Colonic mucosa (tissue), 4 donors: ENCODE data around the gene IFNL3. TPM values are rescaled to one million over a fixed set of nuclear protein-coding genes. Genes with fewer than 3 reads are reported as not detected.

Experiments
- DNase-seq: peaks from one replicate; pipeline ENCODE4 v3.0.0-alpha.2; 2020
- H3K27ac ChIP-seq: fragments of 200-600 bp; one replicate; pipeline ENCODE4 v1.8.0; 2021
- H3K27me3 ChIP-seq: fragments of 200-600 bp; one replicate; pipeline ENCODE4 v1.8.0; 2021
- H3K36me3 ChIP-seq: fragments of 200-600 bp; one replicate; pipeline ENCODE4 v1.8.0; 2021
- H3K4me1 ChIP-seq: fragments of 200-600 bp; one replicate; pipeline ENCODE4 v1.8.0; 2021; ENCODE audit warnings: mild to moderate bottlenecking
- H3K4me3 ChIP-seq: fragments of 200-600 bp; one replicate; pipeline ENCODE4 v1.8.0; 2021
- H3K9ac ChIP-seq, 2 donors: one replicate each; pipeline ENCODE4 v1.7.0; 2013; ENCODE audit warnings: control low read depth in 2 of 2, low read depth in 2 of 2, low read length in 2 of 2
- H3K9me3 ChIP-seq: fragments of 200-600 bp; one replicate; pipeline ENCODE4 v1.8.0; 2021
- intact Hi-C: fragments of 100-400 bp; cut with DNase I; formaldehyde crosslinking; loops from one replicate; pipeline ENCODE4 v1.14.1; 2022
- total RNA-seq, 2 donors: library from RNA; stranded (reverse); fragmentation: NEBNext Ultra II Directional in 1 of 2; extraction: Animal tissue kit (Norgen Biotek cat#: 25700) in 1 of 2; gene quantifications; one replicate each; pipeline ENCODE4 v1.2.1, GENCODE V29; 2021
- TF ChIP-seq, protein P1 (sequence below): fragments of 200-600 bp; IDR thresholded peaks from one replicate; pipeline ENCODE4 v1.8.0; 2022; ENCODE audit warnings: antibody characterized with exemption, mild to moderate bottlenecking
- donor health status: healthy.
- donor health status: DM: no; HTN: no; CAD: no.
- donor health status: DM: no; HTN: no; CAD: no.

The IFNL3 gene
- total RNA-seq, 2 donors from 2014 or later = not detected

DNA sequence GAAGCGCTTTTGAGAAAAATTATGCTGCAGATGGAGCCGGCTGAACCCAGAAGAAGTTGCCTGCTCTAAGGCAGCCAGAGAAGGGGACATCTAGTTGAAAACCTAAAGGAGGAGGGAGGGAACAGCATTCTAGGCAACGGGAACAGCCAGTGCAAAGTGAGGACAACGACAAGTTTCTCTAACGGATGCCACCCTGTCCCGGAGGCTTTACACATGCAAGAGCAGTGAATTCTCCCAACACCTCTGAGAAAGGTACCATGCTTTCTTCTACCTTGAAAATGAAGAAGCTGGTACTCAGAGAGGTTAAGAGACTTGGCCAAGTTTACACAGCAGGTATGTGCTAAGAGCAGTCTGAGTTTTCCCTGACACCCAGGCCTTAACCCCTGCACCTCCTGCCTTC, 5.9 kb downstream of the IFNL3 start:
- Histone ChIP-seq H3K9me3 (no peaks in the 10 kb centered on the region), H3K36me3 (no peaks in the 10 kb centered on the region), H3K4me3 (no peak overlapping the region), H3K9ac (no peak overlapping the region), H3K27me3 (no peaks in the 10 kb centered on the region), H3K4me1 (no peaks in the 10 kb centered on the region), H3K27ac (no peak overlapping the region)
- TF ChIP-seq, protein P1, sequence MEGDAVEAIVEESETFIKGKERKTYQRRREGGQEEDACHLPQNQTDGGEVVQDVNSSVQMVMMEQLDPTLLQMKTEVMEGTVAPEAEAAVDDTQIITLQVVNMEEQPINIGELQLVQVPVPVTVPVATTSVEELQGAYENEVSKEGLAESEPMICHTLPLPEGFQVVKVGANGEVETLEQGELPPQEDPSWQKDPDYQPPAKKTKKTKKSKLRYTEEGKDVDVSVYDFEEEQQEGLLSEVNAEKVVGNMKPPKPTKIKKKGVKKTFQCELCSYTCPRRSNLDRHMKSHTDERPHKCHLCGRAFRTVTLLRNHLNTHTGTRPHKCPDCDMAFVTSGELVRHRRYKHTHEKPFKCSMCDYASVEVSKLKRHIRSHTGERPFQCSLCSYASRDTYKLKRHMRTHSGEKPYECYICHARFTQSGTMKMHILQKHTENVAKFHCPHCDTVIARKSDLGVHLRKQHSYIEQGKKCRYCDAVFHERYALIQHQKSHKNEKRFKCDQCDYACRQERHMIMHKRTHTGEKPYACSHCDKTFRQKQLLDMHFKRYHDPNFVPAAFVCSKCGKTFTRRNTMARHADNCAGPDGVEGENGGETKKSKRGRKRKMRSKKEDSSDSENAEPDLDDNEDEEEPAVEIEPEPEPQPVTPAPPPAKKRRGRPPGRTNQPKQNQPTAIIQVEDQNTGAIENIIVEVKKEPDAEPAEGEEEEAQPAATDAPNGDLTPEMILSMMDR = no peak
- no peak for DNase-seq
- intact Hi-C loops = no loop called here

DNA sequence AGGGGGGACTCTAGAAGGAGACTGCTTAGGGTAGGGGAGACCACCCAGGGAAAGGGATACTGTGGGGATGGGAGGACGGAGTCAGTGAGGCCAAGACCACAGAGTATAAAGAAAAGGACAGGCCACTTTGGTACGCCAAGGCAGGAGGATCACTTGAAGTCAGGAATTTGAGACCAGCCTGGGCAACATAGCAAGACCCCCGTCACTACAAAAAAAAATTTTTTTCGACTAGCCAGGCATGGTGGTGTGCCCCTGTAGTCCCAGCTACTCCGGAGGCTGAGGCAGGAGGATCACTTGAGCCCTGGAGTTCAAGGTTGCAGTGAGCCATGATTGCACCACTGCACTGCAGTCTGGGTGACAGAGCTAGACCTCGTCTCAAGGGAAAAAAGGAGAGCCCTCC, 6.6 kb downstream of the IFNL3 start:
- Histone ChIP-seq H3K36me3 (no peaks in the 10 kb centered on the region), H3K27ac (no peak overlapping the region), H3K4me1 (no peaks in the 10 kb centered on the region), H3K27me3 (no peaks in the 10 kb centered on the region), H3K9ac (no peak overlapping the region), H3K4me3 (no peak overlapping the region), H3K9me3 (no peaks in the 10 kb centered on the region)
- no peak for DNase-seq
- TF ChIP-seq, protein P1 = no peak
- intact Hi-C loops = no loop called here

DNA sequence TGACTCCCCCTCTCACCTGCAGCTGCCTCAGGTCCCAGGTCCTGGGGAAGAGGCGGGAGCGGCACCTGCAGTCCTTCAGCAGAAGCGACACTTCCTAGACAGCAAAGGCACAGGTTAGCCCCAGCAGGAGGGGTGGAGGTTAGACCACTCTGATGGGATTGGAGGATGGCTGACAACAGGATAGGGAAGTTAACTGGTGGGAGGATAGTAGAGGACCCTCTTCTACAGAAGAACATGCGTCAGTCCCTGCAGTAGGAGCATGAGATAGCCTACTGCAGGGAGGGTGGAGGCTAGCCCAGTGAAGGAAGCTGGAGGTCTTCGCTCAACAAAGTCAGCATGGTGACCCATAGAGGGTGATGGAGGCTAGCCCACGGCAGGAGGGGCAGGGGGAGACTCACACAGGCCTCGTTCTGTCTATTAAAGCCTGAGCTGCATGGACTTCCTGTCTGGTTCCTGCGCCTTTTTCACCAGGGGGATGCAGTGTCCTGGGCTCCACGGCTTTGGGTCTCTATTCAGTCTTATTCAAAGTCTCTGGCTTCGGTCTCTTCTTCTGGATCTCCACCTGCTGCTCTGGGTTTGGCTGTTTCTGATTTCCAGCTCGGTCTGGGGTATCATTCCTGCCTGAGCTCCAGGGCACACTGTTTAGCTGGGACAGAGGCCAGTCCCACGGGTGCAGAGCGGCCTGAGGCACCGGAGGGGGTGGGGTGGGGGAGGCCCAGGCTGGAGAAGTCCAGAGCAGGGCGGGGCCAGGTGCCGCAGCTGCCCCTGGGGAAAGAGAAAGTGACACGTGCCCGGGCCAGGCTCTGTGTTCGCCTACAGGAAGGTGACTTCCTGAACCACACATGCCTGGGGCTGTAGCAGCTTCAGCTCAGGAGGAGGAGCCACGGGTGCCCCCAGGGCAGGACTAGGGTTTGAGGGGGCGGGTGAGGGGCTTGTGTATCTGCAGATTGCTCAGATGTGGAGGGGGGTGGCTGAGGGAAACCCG, 7.3 kb downstream of the IFNL3 start:
- intact Hi-C loops = no loop called here
- Histone ChIP-seq H3K4me1 (no peaks in the 10 kb centered on the region), H3K36me3 (no peaks in the 10 kb centered on the region), H3K4me3 (no peak overlapping the region), H3K27me3 (no peaks in the 10 kb centered on the region), H3K9me3 (no peaks in the 10 kb centered on the region), H3K9ac (no peak overlapping the region), H3K27ac (no peak overlapping the region)
- TF ChIP-seq, protein P1 = no peak
- DNase-seq = peak; percentile 61

DNA sequence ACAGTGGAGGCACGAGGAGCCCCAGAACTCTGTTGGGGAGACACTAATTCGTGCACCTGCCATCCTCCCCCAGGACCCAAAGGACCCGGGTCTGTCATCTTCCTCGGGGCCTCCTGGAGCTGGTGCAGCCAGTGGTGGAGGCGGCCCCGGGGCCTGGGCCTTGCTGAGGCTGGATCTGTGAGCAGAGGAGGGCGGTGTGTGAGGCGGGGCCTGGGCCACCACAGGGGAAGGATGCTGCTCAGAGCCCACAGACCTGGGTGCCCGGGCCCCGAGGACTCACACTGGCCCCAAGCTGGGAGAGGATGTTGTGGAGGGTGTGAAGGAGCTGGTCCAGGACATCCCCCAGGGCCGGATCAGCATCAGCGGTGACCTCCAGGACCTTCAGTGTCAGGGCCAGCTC, 8.3 kb downstream of the IFNL3 start:
- no peak overlapping the region for H3K27ac ChIP-seq
- intact Hi-C loops = no loop called here

DNA sequence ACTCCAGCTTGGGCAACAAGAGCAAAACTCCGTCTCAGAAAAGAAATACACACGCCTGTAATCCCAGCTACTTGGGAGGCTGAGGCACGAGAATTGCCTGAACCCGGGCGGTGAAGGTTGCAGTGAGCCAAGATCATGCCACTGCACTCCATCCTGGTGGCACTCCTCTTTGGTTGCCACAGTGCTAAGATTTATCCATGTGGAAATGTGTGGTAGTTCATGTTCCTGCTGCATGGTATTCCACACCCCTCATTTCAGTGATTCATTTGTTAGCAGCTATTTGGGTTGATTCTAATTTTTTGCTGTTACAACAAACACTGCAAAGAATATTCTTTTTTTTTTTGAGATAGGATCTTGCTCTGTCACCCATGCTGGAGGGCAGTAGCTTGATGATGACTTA, 12.1 kb downstream of the IFNL3 start:
- no peak overlapping the region for H3K9ac ChIP-seq
- no peak overlapping the region for H3K27ac ChIP-seq
- H3K9me3 ChIP-seq = no peaks in the 10 kb centered on the region
- DNase-seq = no peak
- no peaks in the 10 kb centered on the region for H3K27me3 ChIP-seq
- no peaks in the 10 kb centered on the region for H3K4me1 ChIP-seq
- TF ChIP-seq, protein P1 = no peak
- H3K36me3 ChIP-seq = no peaks in the 10 kb centered on the region
- no peak overlapping the region for H3K4me3 ChIP-seq
- intact Hi-C loops = no loop called here

More for the DNA sequence above, 8.3 kb downstream of the IFNL3 start:
- H3K9ac ChIP-seq = no peak overlapping the region
- no peaks in the 10 kb centered on the region for H3K36me3 ChIP-seq
- H3K4me1 ChIP-seq = no peaks in the 10 kb centered on the region
- TF ChIP-seq, protein P1 = no peak
- no peaks in the 10 kb centered on the region for H3K27me3 ChIP-seq
- no peak overlapping the region for H3K4me3 ChIP-seq
- no peak for DNase-seq
- no peaks in the 10 kb centered on the region for H3K9me3 ChIP-seq
